GM06990 (cell line): ENCODE results near the gene SSPN.

Experiments used
- DNase-seq: peaks from one replicate; pipeline ENCODE4 v3.0.0-alpha.2; 2011; ENCODE audit not compliant: insufficient read length; ENCODE audit errors: extremely low read depth
- H3K27me3 ChIP-seq: replicated peaks from 2 replicates; pipeline ENCODE4 v1.6.0; 2011; ENCODE audit warnings: low read length; ENCODE audit not compliant: control insufficient read depth, insufficient read depth
- H3K36me3 ChIP-seq: 2 replicates; pipeline ENCODE4 v1.5.1; 2011; ENCODE audit warnings: low read length; ENCODE audit not compliant: control insufficient read depth, insufficient read depth
- H3K4me3 ChIP-seq: replicated peaks from 2 replicates; pipeline ENCODE4 v1.5.1; 2011; ENCODE audit warnings: low read depth, mild to moderate bottlenecking, control low read depth, low read length
- CTCF ChIP-seq: IDR thresholded peaks from 2 replicates; pipeline ENCODE4 v1.5.1; 2011; ENCODE audit warnings: low read length, control low read depth, mild to moderate bottlenecking, inconsistent platforms; ENCODE audit not compliant: insufficient read depth, poor library complexity, severe bottlenecking

Gene SSPN

GRCh38 chr12:26197832-26198231, 2.5 kb downstream of the SSPN start:
- peaks cover 4% of the 10 kb centered on the region; the same call in 1 of the 2 replicates for H3K27me3 ChIP-seq
- no peak for TF ChIP-seq CTCF
- DNase-seq = no peak
- no peak overlapping the region for H3K4me3 ChIP-seq
- H3K36me3 ChIP-seq = no peaks in the 10 kb centered on the region

GRCh38 chr12:26198742-26199141, 3.4 kb downstream of the SSPN start:
- Histone ChIP-seq H3K4me3 (no peak overlapping the region), H3K36me3 (no peaks in the 10 kb centered on the region), H3K27me3 (peaks cover 4% of the 10 kb centered on the region)
- DNase-seq = no peak
- TF ChIP-seq CTCF = no peak

- H3K36me3 ChIP-seq = no peaks in the 10 kb centered on the region
- H3K4me3 ChIP-seq = no peak overlapping the region
- H3K27me3 ChIP-seq = no peaks in the 10 kb centered on the region; the same call in none of the 2 replicates
- no peak for DNase-seq
- TF ChIP-seq CTCF = no peak
Observed at GRCh38 chr12:26203167-26203780, 7.9 kb downstream of the SSPN start.

- Histone ChIP-seq H3K36me3 (no peaks in the 10 kb centered on the region), H3K27me3 (no peaks in the 10 kb centered on the region; the same call in 1 of the 2 replicates), H3K4me3 (no peak overlapping the region)
- no peak for TF ChIP-seq CTCF
- no peak for DNase-seq
Observed at GRCh38 chr12:26204612-26205289, 9.4 kb downstream of the SSPN start.

GRCh38 chr12:26205298-26205697, 9.9 kb downstream of the SSPN start:
- no peaks in the 10 kb centered on the region; the same call in 1 of the 2 replicates for H3K27me3 ChIP-seq
- TF ChIP-seq CTCF = no peak
- no peaks in the 10 kb centered on the region for H3K36me3 ChIP-seq
- DNase-seq = no peak
- H3K4me3 ChIP-seq = no peak overlapping the region

GRCh38 chr12:26205941-26206340, 10.6 kb downstream of the SSPN start:
- DNase-seq = no peak
- Histone ChIP-seq H3K4me3 (no peak overlapping the region), H3K36me3 (no peaks in the 10 kb centered on the region), H3K27me3 (no peaks in the 10 kb centered on the region; the same call in 1 of the 2 replicates)
- no peak for TF ChIP-seq CTCF
